Skin of body (tissue), 2 donors: ENCODE measurements around the gene INTS6. TPM values are rescaled to one million over a fixed set of nuclear protein-coding genes. Genes with fewer than 3 reads are reported as not detected.

Source experiments
- DNase-seq: peaks from one replicate; lab custom pipeline; 2025; lab: John Stamatoyannopoulos, UW
- total RNA-seq: library from RNA; depleted of rRNA; stranded (reverse); fragments of >200 nt; gene quantifications from one replicate; pipeline ENCODE4 v1.2.3, GENCODE V29; 2014

The INTS6 gene, protein sequence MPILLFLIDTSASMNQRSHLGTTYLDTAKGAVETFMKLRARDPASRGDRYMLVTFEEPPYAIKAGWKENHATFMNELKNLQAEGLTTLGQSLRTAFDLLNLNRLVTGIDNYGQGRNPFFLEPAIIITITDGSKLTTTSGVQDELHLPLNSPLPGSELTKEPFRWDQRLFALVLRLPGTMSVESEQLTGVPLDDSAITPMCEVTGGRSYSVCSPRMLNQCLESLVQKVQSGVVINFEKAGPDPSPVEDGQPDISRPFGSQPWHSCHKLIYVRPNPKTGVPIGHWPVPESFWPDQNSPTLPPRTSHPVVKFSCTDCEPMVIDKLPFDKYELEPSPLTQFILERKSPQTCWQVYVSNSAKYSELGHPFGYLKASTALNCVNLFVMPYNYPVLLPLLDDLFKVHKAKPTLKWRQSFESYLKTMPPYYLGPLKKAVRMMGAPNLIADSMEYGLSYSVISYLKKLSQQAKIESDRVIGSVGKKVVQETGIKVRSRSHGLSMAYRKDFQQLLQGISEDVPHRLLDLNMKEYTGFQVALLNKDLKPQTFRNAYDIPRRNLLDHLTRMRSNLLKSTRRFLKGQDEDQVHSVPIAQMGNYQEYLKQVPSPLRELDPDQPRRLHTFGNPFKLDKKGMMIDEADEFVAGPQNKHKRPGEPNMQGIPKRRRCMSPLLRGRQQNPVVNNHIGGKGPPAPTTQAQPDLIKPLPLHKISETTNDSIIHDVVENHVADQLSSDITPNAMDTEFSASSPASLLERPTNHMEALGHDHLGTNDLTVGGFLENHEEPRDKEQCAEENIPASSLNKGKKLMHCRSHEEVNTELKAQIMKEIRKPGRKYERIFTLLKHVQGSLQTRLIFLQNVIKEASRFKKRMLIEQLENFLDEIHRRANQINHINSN
- total RNA-seq, result 44.3 TPM

DNA sequence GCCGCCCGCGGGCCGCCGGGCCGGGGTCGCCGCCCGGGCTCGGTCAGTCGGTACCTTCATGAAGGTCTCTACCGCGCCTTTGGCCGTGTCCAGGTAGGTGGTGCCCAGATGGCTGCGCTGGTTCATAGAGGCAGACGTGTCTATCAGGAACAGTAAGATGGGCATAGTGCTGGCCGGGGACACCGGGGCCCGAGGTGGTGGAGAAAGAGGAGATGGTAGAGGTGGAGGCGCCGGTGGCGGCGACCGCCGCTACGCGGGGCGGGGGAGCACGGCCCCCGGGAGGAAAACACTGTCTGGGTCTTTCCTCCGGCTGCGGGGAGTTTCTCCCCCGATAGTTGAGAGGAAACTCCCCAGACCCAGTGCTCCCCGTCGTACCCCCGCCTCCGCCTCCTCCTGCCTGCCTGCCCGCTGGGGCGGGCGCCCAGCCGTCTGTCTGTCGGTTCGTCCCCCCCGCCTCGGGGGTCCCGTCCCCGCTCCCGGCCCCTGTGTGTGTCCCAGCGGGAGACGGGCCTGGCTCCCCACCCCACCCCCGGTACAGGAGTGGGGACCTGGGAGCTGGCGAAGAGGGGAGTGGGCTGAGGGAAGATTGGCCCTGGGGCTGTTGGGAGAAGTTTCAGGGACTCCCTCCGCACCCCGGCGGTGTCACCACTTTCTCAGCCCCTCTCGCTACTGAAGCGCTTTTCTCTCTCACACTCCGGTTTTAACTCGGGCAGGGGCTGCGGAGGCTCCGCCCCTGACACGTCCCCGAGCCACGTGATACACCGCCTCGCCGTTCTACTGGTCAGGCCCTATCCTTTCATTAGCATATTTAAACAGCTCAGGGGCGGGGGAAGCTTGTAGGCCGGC lies at the start of gene INTS6:
TSS of gene INTS6 (minus strand) at position 676 of the 846 bp plus-strand sequence. CDS start at position 165, 511 bp downstream.
- peak; percentile 99 for DNase-seq

DNA sequence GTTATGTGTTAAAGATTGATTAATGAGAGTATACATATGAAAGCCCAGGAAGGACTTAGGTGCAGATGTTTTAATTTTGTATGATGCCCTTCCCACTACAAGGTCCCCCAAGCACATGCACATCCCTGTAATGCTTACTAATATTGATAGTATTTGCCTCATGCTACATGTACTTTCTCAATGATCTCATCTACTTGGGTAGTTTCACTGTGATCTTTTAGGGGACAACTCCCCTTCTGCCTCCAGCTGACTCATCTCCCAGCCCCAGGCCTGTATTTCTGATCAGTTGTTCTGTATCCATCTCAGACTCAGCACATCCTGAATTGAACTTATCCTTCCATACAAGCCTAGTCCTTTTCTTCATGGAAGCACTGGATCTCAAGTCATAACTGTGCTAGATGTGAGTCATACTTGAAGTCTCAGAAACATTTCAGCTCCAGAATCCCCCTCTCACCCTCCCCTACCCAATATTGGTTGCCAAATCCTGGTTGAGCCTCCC lies 49.4 kb upstream of the INTS6 start:
- no peak for DNase-seq

DNA sequence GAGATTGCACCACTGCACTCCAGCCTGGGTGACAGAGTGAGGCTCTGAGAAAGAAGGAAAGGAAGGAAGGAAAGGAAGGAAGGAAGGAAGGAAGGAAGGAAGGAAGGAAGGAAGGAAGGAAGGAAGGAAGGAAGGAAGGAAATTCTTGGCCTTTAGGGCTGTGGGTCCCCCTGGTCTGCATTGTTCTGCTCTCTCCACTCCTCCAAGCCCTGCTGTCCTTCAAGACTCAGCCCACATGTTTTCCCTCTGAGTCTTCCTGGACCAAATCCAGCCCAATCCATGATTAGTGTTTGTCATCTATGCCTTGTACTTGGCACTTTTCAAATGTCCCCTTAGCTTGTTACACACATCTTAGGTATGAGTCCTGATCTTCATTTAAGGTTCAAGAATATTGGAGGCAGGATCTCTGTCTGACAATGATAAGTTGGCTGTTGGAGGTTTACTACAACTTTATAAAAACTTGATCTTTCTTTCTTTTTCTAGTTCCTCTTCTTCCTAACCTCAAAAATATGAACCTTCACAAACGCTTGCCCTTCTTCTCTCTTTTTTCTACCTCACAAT lies 48.8 kb upstream of the INTS6 start:
- DNase-seq, result no peak

DNA sequence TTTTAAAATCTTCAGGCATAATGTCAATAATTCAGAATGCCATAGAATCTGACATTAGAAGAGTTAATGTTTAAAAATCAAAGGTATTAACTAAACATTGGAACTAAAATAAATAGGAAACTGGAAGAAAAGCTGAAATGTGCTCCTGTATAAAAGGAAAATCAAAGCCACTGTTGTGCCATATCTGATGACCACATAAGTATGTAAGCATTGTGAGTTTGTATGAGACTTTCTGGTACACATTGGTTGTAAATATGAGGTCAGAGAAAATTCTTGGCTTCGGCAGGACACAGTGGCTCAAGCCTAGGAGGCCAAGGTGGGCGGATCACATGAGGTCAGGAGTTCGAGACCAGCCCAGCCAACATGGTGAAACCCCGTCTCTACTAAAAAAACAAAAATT lies 48.3 kb upstream of the INTS6 start:
- DNase-seq, result no peak

DNA sequence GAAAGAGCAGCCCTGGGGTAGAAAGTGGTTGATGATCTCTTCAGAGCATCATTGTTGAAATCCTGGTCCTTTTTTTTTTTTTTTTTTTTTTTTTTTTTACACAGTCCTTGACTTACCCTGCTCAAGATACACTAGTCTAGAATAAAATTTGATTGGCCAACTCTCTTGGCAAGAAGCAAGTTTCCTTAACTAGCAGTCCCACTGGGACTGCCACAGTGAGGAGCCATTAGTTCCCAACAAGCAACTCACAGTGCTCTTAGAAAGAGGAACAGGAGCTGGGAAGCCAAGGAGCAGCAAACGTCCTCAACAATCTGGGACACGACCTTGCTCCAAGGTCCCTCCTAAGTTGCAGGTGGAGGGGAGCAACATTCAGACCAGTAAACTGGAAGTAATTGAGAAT lies 47.9 kb upstream of the INTS6 start:
- no peak for DNase-seq

DNA sequence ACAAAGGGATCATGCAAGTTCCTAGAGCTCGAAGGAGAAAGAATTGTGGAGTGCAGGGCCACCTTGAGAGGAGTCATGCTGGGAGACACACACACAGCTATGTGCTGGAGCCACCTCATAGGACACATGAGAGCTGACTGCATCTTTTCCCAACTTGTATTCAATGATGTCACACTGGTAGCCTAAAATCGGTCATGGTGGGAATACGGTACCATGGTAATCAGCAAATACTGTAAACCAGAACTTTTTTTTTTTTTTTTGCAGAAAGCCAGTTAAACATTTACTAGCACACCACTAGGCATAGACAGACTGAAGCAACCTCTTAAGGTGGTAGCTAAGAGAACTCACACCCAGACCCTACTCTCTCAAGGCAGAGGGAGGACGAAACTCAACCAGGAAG lies 47.0 kb upstream of the INTS6 start:
- no peak for DNase-seq

DNA sequence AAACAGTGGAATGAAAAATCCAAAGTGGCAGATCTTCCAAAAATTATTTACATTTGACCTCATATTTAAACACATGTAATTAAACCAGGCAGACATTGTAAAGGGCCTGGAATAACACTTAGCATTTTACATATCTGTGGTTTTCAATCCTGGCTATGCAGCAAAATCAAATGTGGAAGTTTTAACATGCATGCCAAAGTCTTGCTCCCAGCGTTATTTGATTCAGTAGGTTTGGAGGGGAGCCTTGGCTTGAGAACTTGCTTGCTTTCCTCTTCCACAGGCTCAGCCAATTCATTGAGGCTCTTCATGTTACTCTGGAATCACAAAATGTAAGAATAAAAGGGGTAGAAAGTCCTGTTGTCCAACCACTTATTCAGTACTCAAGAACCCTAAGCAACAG lies 42.5 kb upstream of the INTS6 start:
- DNase-seq, result peak; percentile 0

DNA sequence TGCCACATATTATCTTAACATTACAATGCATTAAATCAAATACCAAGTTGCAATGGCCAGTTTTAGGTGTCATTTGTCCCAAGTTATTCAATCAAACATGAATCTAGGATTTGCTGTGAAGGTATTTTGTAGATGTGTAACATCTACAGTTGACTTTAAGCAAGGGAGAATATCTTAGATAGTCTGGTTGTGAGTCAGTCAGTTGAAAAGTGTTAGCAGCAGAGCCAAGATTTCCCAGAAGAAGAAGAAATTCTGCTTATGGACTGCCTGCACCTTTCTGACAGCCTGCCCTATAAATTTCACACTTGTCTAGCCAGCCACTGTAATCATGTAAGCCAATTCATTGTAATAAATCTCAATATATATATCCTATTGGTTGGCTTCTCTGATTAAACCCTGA lies 41.3 kb upstream of the INTS6 start:
- no peak for DNase-seq

DNA sequence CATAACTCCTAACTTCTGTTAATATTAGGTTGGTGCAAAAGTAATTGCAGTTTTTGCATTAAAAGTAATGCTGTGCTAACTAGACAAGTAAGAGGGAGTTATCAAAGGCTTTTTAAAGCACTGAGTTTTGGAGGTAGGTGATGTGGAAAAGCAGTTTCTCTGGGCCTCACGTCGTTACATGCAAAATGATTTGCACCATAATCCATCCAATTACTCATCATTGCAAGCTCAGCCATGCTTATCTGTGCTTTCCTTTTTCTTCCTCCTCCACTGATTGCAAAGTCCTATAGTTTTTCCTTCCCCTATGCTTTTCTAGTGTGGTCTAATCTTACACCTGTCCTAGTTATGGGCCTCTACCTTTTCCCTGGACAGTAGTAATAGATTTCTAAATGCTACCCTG lies 35.4 kb upstream of the INTS6 start:
- no peak for DNase-seq

DNA sequence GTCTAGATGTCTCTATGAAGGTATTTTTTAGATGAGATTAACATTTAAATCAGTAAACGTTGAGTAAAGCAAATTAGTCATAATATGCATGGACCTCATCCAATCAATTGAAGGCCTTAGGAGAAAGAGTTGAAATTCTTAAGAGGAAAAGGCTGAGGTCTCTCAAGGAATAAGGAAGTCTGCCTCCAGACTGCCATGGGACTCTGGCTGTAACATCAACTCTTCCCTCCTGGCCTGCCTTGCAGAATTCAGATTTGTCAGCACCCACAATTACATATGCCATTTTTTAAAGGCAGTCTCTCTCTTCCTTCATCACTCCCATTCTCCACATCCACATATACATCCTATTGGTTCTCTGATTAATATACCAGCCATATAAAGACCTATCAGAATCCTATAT lies 28.8 kb upstream of the INTS6 start:
- DNase-seq, result no peak

DNA sequence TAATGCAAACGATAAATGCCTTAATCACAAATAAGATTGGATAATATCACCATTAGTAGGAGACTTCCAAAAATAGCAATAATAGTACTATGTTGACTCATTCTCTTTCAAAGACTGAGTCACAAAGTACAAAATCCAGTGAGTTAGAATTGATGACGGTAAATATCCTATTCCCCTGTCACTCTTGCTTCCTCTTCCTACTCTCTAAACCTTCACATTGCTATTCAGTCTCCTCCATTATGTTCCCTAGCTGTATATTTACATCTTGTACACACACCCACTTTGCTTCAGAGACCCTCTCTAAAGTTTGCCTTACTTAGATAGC lies 26.3 kb upstream of the INTS6 start:
- no peak for DNase-seq

DNA sequence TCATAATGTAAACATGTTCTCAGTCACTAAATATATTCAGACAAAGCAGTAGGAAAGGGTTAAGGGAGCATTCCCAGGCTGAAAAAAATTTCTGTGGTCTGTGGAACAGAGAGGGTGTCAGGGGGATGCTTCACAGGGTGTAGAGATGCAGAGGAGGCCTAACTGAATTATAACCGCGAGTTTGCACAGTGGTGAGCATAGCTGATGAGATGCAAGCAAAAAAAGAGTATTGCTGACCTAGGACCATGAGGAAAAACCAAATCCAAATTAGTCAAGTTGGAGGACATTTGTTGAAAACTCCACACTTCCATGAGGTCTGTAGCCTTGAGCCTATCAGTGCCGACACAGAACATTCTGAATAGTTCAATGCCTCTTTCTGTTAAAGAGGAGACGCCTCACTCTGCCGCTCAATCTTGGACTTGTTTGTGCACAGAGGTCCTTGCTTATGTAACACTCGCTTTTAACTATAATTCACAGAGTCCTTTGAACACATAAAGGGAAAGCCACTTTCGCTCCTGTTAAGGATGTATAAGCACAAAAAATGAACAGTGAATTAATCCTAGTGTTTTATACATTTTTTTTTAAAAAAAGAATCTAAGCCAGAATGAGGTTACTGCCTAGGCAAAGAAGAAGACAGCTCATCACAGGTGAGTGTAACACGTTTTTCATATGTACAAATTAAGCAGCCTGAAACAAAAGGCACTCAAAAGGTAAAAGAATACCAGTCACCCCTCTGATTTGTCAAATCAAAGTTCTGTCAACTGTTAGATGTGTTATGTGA lies 25.8 kb upstream of the INTS6 start:
- DNase-seq, result no peak

DNA sequence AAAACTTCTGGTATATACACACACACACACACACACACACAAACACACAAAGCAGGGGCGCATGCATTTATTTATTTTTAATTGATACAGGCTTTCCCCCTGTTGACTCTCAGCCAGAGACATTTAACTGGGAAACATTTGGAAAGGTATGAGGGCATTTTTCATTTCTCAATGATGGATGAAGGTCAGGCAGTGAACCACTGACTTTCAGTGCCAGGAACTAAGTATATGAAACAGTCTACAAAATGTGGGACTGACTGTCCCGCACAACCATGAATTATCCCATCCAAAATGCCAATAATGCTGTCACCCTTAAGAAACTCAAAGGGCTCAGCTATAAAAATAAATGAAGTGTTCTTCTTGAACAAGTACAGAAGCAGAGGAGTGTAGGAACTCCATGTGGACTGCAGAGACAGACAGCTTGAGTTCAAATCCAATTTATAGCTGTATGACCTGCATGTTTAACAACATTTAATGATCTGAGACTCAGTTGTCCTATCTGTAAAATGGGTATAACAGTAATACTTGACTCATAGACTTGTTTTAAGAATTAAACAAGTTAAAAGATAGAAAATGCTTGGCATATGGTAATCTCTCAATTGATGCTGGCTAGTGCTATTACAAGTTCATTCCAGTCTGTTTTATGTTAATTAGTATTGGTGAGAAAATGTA lies 25.0 kb upstream of the INTS6 start:
- no peak for DNase-seq

DNA sequence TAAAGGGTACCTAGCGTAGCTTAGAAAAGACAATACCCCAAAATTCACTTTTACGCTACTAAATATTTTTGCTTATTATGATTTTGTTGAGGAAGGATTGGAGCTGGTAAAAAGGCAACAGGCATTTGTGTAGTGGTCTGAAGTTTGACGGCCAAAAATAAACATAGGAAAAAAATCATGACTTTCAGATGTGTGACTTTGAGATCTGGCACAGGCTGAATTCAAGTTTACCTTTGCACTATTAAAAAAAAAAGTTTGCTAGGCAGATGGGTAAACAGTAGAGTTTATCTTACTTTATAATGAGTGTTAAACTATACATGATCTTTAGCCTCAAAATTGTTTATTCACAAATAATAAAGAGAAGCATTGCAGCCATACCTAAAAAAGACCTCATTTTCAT lies 24.3 kb upstream of the INTS6 start:
- DNase-seq, result no peak

DNA sequence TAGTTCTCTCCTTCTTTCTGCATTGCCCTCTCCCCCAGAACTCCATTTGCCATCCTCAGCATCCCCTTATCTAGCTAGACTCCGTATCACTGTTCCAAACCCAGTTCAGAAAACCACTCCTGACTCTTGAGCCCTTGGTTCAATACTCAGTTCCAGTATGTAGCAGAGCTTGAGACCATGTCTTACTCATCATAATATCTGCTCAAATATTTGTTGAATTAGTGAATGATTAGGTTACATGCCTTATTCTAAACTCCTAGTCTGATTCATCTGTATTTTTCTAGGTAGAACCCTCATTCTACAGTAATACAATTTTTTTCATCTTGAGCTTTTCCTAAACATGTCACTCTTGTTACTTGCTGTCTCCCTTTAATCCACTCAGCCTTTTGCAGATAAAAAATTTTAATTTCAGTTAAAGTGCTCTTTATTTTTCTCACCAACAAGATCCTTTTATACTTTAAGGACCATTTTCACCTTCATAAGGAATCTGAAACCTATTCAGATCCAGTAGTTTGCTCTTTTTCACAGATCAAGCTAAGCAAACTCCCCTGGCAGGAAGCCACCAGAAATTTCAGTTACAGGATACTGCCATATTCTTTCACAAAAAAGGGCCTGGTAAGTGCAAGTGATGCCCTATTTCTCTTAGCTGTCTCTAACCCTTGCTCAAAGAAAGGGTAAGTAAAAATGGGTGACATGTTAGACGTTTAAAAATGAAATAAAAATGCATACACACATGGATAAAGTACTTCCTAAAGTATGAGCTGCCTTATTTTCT lies 23.1 kb upstream of the INTS6 start:
- no peak for DNase-seq

DNA sequence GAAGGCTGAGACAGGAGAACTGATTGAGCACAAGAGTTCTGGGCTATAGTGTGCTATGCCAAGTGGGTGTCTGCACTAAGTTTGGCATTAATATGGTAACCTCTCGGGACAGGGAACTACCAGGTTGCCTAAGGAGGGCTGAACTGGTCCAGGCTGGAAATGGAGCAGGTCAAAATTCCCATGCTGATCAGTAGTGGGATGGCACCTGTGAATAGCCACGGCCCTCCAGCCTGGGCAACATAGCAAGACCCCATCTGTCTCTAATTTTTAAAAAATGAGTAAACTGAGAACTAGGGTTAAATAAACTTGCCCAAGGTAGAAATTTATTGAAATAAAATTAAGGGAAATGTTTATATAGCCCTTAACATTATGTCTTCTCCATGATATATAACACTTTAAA lies 17.0 kb upstream of the INTS6 start:
- no peak for DNase-seq

DNA sequence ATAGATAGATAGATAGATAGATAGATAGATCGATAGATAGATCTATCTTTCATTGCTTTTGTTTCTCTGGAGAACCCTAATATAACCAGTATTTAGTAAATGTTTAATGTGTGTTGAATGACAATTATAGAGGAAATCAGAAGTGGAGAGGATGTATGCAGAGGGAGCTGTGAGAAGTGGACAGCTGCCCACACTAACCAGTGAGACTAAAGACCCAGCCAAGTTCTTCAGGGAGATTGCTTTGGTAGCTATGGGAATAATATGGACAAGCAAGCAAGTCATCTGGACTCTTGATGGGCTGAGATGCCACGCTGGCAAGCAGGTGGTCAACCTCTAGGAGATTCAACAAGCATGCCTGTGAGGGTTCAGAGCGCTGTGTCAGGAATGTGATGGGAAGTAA lies 14.9 kb upstream of the INTS6 start:
- DNase-seq, result no peak

DNA sequence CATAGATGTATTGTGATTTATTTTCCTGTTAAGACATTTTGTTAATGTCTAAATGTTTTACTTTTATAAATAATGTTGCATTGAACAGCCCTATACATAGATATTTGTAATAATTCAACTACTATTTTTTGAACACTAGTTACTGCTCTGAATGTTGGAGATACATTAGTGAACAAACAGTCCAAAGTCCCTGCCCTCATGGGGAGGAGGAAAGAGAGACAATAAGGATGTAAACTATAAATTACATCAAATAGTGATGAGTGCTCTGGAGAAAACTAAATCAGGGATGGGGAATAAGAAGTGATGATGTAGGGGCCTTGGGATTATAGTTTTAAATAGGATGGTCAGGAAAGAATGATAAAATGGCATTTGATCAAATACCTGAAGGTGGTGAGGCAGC lies 12.3 kb upstream of the INTS6 start:
- no peak for DNase-seq
